Activated T-cell treated with anti-CD3 and anti-CD28 coated beads, Interleukin-2, amount 50 U/mL, for 24 hours (primary cell): ENCODE data around the gene FBXL2.
"Not testable (repeated sequence)": the region's sequence is repeated elsewhere in the genome, so short reads cannot be mapped to it uniquely, and the experiment has no call there.

Source experiments
- DNase-seq: peaks from one replicate; pipeline ENCODE4 v3.0.0-alpha.2; 2020
- H3K27ac Mint-ChIP-seq: 2 replicates; pipeline ENCODE4 v1.8.0; 2020; ENCODE audit warnings: mild to moderate bottlenecking, mixed read lengths
- H3K27me3 Mint-ChIP-seq: 2 replicates; pipeline ENCODE4 v1.8.0; 2020; ENCODE audit warnings: mixed read lengths
- H3K36me3 Mint-ChIP-seq: 2 replicates; pipeline ENCODE4 v1.8.0; 2020; ENCODE audit warnings: low read depth, mixed read lengths
- H3K4me1 Mint-ChIP-seq: 2 replicates; pipeline ENCODE4 v1.8.0; 2020; ENCODE audit warnings: low read depth, mixed read lengths
- H3K4me3 Mint-ChIP-seq: 2 replicates; pipeline ENCODE4 v1.8.0; 2020; ENCODE audit warnings: mild to moderate bottlenecking, moderate library complexity, mixed read lengths
- H3K9me3 Mint-ChIP-seq: 2 replicates; pipeline ENCODE4 v1.8.0; 2020; ENCODE audit warnings: mixed read lengths

Gene FBXL2

GRCh38 chr3:33273628-33274027 is 3.6 kb upstream of the FBXL2 start:
- H3K36me3 Mint-ChIP-seq, result no peaks in the 10 kb centered on the region
- no peak overlapping the region for H3K27ac Mint-ChIP-seq
- no peaks in the 10 kb centered on the region for H3K9me3 Mint-ChIP-seq
- no peak overlapping the region for H3K4me3 Mint-ChIP-seq
- H3K4me1 Mint-ChIP-seq, result peaks cover 6% of the 10 kb centered on the region
- peaks cover 31% of the 10 kb centered on the region for H3K27me3 Mint-ChIP-seq
- no peak for DNase-seq

- H3K27me3 Mint-ChIP-seq, result peaks cover 65% of the 10 kb centered on the region
- H3K27ac Mint-ChIP-seq, result no peak overlapping the region
- H3K36me3 Mint-ChIP-seq, result no peaks in the 10 kb centered on the region
- H3K9me3 Mint-ChIP-seq, result peaks cover 3% of the 10 kb centered on the region
- no peak for DNase-seq
- peak overlapping the region; percentile 9 for H3K4me3 Mint-ChIP-seq
- peaks cover 6% of the 10 kb centered on the region for H3K4me1 Mint-ChIP-seq
These were observed 921 bp downstream of the FBXL2 start for GRCh38 chr3:33278163-33278562.

- no peak overlapping the region for H3K27ac Mint-ChIP-seq
- H3K4me3 Mint-ChIP-seq, result no peak overlapping the region
- no peaks in the 10 kb centered on the region for H3K36me3 Mint-ChIP-seq
- H3K4me1 Mint-ChIP-seq, result no peaks in the 10 kb centered on the region
- peaks cover 50% of the 10 kb centered on the region for H3K27me3 Mint-ChIP-seq
- no peak for DNase-seq
- H3K9me3 Mint-ChIP-seq, result peaks cover 9% of the 10 kb centered on the region
These were observed 10.5 kb downstream of the FBXL2 start for GRCh38 chr3:33287672-33288282.

GRCh38 chr3:33299395-33300081 is 22.3 kb downstream of the FBXL2 start:
- no peak for DNase-seq
- no peaks in the 10 kb centered on the region for H3K4me1 Mint-ChIP-seq
- no peaks in the 10 kb centered on the region for H3K36me3 Mint-ChIP-seq
- no peak overlapping the region for H3K27ac Mint-ChIP-seq
- H3K4me3 Mint-ChIP-seq, result no peak overlapping the region
- no peaks in the 10 kb centered on the region for H3K9me3 Mint-ChIP-seq
- H3K27me3 Mint-ChIP-seq, result no peaks in the 10 kb centered on the region

GRCh38 chr3:33312361-33312760 is 35.1 kb downstream of the FBXL2 start:
- Mint-ChIP-seq H3K27ac (no peak overlapping the region), H3K4me1 (no peaks in the 10 kb centered on the region), H3K9me3 (peaks cover 6% of the 10 kb centered on the region), H3K36me3 (no peaks in the 10 kb centered on the region), H3K4me3 (no peak overlapping the region), H3K27me3 (peaks cover 7% of the 10 kb centered on the region)
- DNase-seq, result no peak

GRCh38 chr3:33313331-33313730 is 36.1 kb downstream of the FBXL2 start:
- Mint-ChIP-seq H3K4me1 (peaks cover 5% of the 10 kb centered on the region), H3K9me3 (peaks cover 6% of the 10 kb centered on the region), H3K27ac (no peak overlapping the region), H3K36me3 (no peaks in the 10 kb centered on the region), H3K4me3 (no peak overlapping the region), H3K27me3 (peaks cover 13% of the 10 kb centered on the region)
- no peak for DNase-seq

GRCh38 chr3:33314993-33315392 is 37.8 kb downstream of the FBXL2 start:
- Mint-ChIP-seq H3K4me3 (no peak overlapping the region), H3K36me3 (no peaks in the 10 kb centered on the region), H3K27ac (no peak overlapping the region), H3K27me3 (peaks cover 17% of the 10 kb centered on the region), H3K9me3 (peaks cover 6% of the 10 kb centered on the region), H3K4me1 (peaks cover 6% of the 10 kb centered on the region)
- DNase-seq, result no peak

GRCh38 chr3:33315826-33316225 is 38.6 kb downstream of the FBXL2 start:
- Mint-ChIP-seq H3K9me3 (peaks cover 6% of the 10 kb centered on the region), H3K36me3 (no peaks in the 10 kb centered on the region), H3K27ac (no peak overlapping the region), H3K27me3 (peaks cover 17% of the 10 kb centered on the region), H3K4me1 (peaks cover 6% of the 10 kb centered on the region), H3K4me3 (no peak overlapping the region)
- DNase-seq, result no peak

- Mint-ChIP-seq H3K36me3 (no peaks in the 10 kb centered on the region), H3K27ac (no peak overlapping the region), H3K9me3 (no peaks in the 10 kb centered on the region), H3K27me3 (peaks cover 17% of the 10 kb centered on the region), H3K4me1 (peaks cover 6% of the 10 kb centered on the region), H3K4me3 (no peak overlapping the region)
- no peak for DNase-seq
These were observed 40.9 kb downstream of the FBXL2 start for GRCh38 chr3:33317963-33318709.

- no peaks in the 10 kb centered on the region for H3K9me3 Mint-ChIP-seq
- H3K4me1 Mint-ChIP-seq, result peaks cover 6% of the 10 kb centered on the region
- no peak overlapping the region for H3K27ac Mint-ChIP-seq
- no peak overlapping the region for H3K4me3 Mint-ChIP-seq
- H3K36me3 Mint-ChIP-seq, result no peaks in the 10 kb centered on the region
- no peak for DNase-seq
- peaks cover 23% of the 10 kb centered on the region for H3K27me3 Mint-ChIP-seq
These were observed 41.6 kb downstream of the FBXL2 start for GRCh38 chr3:33318710-33319380.

- DNase-seq, result no peak
- H3K4me3 Mint-ChIP-seq, result no peak overlapping the region
- no peaks in the 10 kb centered on the region for H3K36me3 Mint-ChIP-seq
These were observed 45.2 kb downstream of the FBXL2 start for GRCh38 chr3:33322412-33322811.

GRCh38 chr3:33331414-33331813 is 54.2 kb downstream of the FBXL2 start:
- Mint-ChIP-seq H3K27me3 (peaks cover 21% of the 10 kb centered on the region), H3K27ac (no peak overlapping the region), H3K4me3 (no peak overlapping the region), H3K9me3 (peaks cover 9% of the 10 kb centered on the region), H3K4me1 (no peaks in the 10 kb centered on the region), H3K36me3 (no peaks in the 10 kb centered on the region)
- DNase-seq, result no peak

More at GRCh38 chr3:33322412-33322811, 45.2 kb downstream of the FBXL2 start:
- H3K9me3 Mint-ChIP-seq, result no peaks in the 10 kb centered on the region
- no peak overlapping the region for H3K27ac Mint-ChIP-seq
- peaks cover 6% of the 10 kb centered on the region for H3K4me1 Mint-ChIP-seq
- peaks cover 33% of the 10 kb centered on the region for H3K27me3 Mint-ChIP-seq

GRCh38 chr3:33334364-33334763 is 57.1 kb downstream of the FBXL2 start:
- peaks cover 6% of the 10 kb centered on the region for H3K27me3 Mint-ChIP-seq
- no peaks in the 10 kb centered on the region for H3K4me1 Mint-ChIP-seq
- H3K36me3 Mint-ChIP-seq, result no peaks in the 10 kb centered on the region
- no peak overlapping the region for H3K4me3 Mint-ChIP-seq
- DNase-seq, result no peak
- peaks cover 9% of the 10 kb centered on the region for H3K9me3 Mint-ChIP-seq
- H3K27ac Mint-ChIP-seq, result no peak overlapping the region

GRCh38 chr3:33338936-33339465 is 61.8 kb downstream of the FBXL2 start:
- H3K27me3 Mint-ChIP-seq, DNase-seq, H3K4me1 Mint-ChIP-seq, H3K27ac Mint-ChIP-seq, H3K36me3 Mint-ChIP-seq, H3K9me3 Mint-ChIP-seq, H3K4me3 Mint-ChIP-seq: not testable (repeated sequence)
